Right cardiac atrium (tissue), 5 donors: Measurements from ENCODE around the gene BRI3BP. TPM values are rescaled to one million over a fixed set of nuclear protein-coding genes. Genes with fewer than 3 reads are reported as not detected.
"Not testable (repeated sequence)": the region's sequence is repeated elsewhere in the genome, so short reads cannot be mapped to it uniquely, and the experiment has no call there.

Experiments
- ATAC-seq, 2 donors: fragments of 200-7000 bp; cut with Tn5 transposase; one replicate each; pipeline versions ENCODE4 v1.8.0 to v1.9.1; 2020; ENCODE audit warnings: moderate library complexity in 2 of 2, mild to moderate bottlenecking in 1 of 2
- DNase-seq, 3 donors: peaks; one replicate each; pipeline ENCODE4 v3.0.0-alpha.2; 2020
- H3K27ac ChIP-seq: one replicate; pipeline ENCODE4 v1.5.1; 2013; ENCODE audit warnings: mild to moderate bottlenecking, low read length, control low read depth, moderate library complexity
- H3K27me3 ChIP-seq: one replicate; pipeline ENCODE4 v1.6.1; 2013; ENCODE audit not compliant: control insufficient read depth, insufficient read depth
- H3K4me1 ChIP-seq: one replicate; pipeline ENCODE4 v1.6.1; 2013; ENCODE audit warnings: low read length; ENCODE audit not compliant: control insufficient read depth, insufficient read depth
- H3K4me3 ChIP-seq: one replicate; pipeline ENCODE4 v1.5.1; 2013; ENCODE audit warnings: low read length, control low read depth
- H3K9me3 ChIP-seq: one replicate; pipeline ENCODE4 v1.6.1; 2013; ENCODE audit warnings: low read length; ENCODE audit not compliant: control insufficient read depth
- WGBS: extraction: QIAGEN DNeasy Blood & Tissue Kit; methylation state at CpG from one replicate; pipeline ENCODE4 v1.1.7; 2013; 5-methylcytosine and 5-hydroxymethylcytosine counted together
- intact Hi-C, 4 donors: fragments of 100-400 bp; cut with DNase I; formaldehyde crosslinking; loops; one replicate each; pipeline versions ENCODE4 v1.11.0 to v1.14.0; 2022 to 2023
- polyA plus RNA-seq: library from polyadenylated mRNA; stranded (reverse); fragments of 200-250 nt; gene quantifications from one replicate; pipeline ENCODE4 v1.2.3, GENCODE V29; 2013
- total RNA-seq, 4 donors: library from RNA; stranded (reverse); fragmentation: NEBNext Ultra II Directional; extraction: Animal tissue kit (Norgen Biotek cat#: 25700); gene quantifications; one replicate each; pipeline ENCODE4 v1.2.1, GENCODE V29; 2021
- donor health status: healthy with polysubstance abuse.
- donor health status: DM: no; HTN: yes; CAD: no.
- donor health status: DM: no; HTN: no; CAD: no.
- donor health status: DM: no; HTN: yes; CAD: no; lungs with severe emphysema.
- donor health status: DM: yes; HTN: yes; CAD: no.

BRI3BP gene
- total and polyA plus RNA-seq, 5 donors, result 1.4 to 6.1 (median 3.9) TPM

DNA sequence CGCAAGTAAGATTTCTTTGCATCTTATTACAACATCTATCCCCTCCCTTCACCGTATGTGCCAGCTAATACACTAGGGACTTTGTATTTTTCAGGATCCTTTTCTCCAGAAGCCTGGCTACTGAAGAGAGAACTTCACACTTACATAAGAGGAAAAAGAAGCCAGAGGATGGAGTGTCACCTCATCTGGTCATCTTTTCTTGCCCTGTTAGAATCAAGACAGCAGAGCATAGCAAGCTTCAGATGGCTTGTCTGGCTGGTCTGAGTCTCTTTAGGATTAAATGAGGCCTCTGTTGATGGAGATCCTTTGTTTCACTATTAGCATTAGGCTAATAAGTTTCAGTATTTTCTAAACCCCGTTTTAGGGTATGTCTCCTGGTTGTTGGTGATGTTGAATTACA is 57.4 kb downstream of the BRI3BP start:
- H3K4me3 ChIP-seq, result no peak overlapping the region
- H3K27ac ChIP-seq, result no peak overlapping the region
- DNase-seq (no peak), ATAC-seq (no peak)
- no peaks in the 10 kb centered on the region for H3K27me3 ChIP-seq
- intact Hi-C loops, result no loop called here
- WGBS, result 74% methylated on average over 3 of the region's 3 CpGs
- H3K9me3 ChIP-seq, result no peaks in the 10 kb centered on the region
- H3K4me1 ChIP-seq, result no peaks in the 10 kb centered on the region

GRCh38 chr12:125053821-125054220 is 60.4 kb downstream of the BRI3BP start:
- Histone ChIP-seq H3K27me3 (no peaks in the 10 kb centered on the region), H3K27ac (no peak overlapping the region), H3K4me1 (no peaks in the 10 kb centered on the region), H3K9me3 (no peaks in the 10 kb centered on the region), H3K4me3 (no peak overlapping the region)
- 56% methylated on average over 8 of the region's 8 CpGs for WGBS
- DNase-seq, result no peak
- intact Hi-C loops, result no loop called here
- no peak for ATAC-seq

DNA sequence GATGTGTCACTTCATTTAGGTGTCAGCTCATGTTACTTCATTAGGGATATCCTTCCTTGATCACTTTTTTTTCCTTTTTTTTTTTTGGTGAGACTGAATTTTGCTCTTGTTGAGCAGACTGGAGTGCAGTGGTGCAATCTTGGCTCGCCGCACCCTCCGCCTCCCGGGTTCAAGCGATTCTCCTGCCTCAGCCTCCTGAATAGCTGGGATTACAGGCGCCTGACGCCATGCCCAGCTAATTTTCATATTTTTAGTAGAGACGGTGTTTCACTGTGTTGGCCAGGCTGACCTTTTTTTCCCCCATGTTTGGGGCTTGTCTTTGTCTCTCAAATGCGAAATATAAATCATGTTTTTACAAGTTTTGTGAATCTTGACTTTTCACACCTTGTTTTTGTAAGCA is 62.1 kb downstream of the BRI3BP start:
- ATAC-seq (no peak), DNase-seq (no peak)
- no peaks in the 10 kb centered on the region for H3K4me1 ChIP-seq
- no peak overlapping the region for H3K27ac ChIP-seq
- no peak overlapping the region for H3K4me3 ChIP-seq
- WGBS, result 85% methylated on average over 9 of the region's 9 CpGs
- no peaks in the 10 kb centered on the region for H3K9me3 ChIP-seq
- intact Hi-C loops, result no loop called here
- H3K27me3 ChIP-seq, result no peaks in the 10 kb centered on the region

GRCh38 chr12:125056306-125056705 is 62.9 kb downstream of the BRI3BP start:
- 87% methylated on average over 14 of the region's 14 CpGs for whole genome bisulfite sequencing
- ATAC-seq (no peak), DNase-seq (no peak)
- Histone ChIP-seq H3K4me3 (no peak overlapping the region), H3K27me3 (no peaks in the 10 kb centered on the region), H3K4me1 (no peaks in the 10 kb centered on the region), H3K27ac (no peak overlapping the region), H3K9me3 (no peaks in the 10 kb centered on the region)
- intact Hi-C loops, result no loop called here

DNA sequence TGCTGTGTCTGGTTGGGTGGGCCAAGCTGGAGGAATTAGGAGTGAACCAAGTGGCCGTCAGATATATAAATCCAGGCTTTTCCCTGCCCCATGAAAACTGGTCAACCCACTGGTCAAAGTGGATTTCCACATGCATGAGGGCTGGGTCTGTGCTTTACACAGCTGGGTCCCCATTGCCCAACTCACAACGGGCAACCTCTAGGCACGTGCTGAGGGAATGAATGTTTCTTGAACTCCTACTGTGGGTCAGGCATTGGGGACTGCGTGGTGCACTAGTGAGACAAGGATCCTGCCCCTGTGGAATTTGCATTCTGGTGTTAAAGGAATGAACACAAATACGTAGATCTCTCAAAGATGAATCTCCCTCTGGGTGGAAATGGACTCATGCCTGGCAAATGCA is 64.3 kb downstream of the BRI3BP start:
- Histone ChIP-seq H3K27me3 (no peaks in the 10 kb centered on the region), H3K27ac (no peak overlapping the region), H3K9me3 (no peaks in the 10 kb centered on the region), H3K4me3 (no peak overlapping the region), H3K4me1 (no peaks in the 10 kb centered on the region)
- ATAC-seq, result no peak
- intact Hi-C loops, result no loop called here
- no peak for DNase-seq
- 78% methylated on average over 5 of the region's 5 CpGs for WGBS

- Histone ChIP-seq H3K9me3 (no peaks in the 10 kb centered on the region), H3K27me3 (no peaks in the 10 kb centered on the region), H3K4me1 (no peaks in the 10 kb centered on the region), H3K27ac (no peak overlapping the region), H3K4me3 (no peak overlapping the region)
- WGBS, result 91% methylated on average over 3 of the region's 3 CpGs
- ATAC-seq, result no peak
- DNase-seq, result no peak
- intact Hi-C loops, result loop anchor here in 1 of 4 donors (10.0 kb wide), 1 partner anchor 66 kb away; the partner anchor contains the start of gene BRI3BP
Measured at GRCh38 chr12:125061229-125061628, 67.8 kb downstream of the BRI3BP start.

DNA sequence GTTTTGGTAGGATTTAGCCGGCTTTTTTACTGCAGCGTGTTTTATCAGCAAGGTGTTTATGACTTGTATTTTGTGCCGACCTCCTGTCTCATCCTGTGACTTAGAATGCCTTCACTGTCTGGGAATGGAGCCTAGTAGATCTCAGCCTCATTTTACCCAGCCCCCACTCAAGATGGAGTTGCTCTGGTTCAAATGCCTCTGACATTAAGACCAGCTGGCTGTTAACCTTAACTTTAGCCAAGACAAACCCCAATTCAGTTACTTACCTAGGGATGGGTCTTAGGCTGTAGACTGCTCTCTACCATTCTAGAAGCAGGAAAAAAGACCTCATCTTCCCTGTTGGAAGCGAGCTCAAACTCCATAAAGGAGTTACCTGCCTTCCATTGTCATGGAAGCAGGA is 70.1 kb downstream of the BRI3BP start:
- H3K27me3 ChIP-seq, DNase-seq, H3K27ac ChIP-seq, H3K4me1 ChIP-seq, H3K4me3 ChIP-seq, H3K9me3 ChIP-seq, ATAC-seq: not testable (repeated sequence)
- 84% methylated on average over 4 of the region's 4 CpGs for WGBS
- intact Hi-C loops, result loop anchor here in 1 of 4 donors (10.0 kb wide), 1 partner anchor 69 kb away; the partner anchor contains the start of gene BRI3BP

GRCh38 chr12:125064492-125064891 is 71.0 kb downstream of the BRI3BP start:
- intact Hi-C loops, result loop anchor here in 1 of 4 donors (10.0 kb wide), 1 partner anchor 70 kb away; the partner anchor contains the start of gene BRI3BP
- DNase-seq (no peak), ATAC-seq (no peak)
- no peaks in the 10 kb centered on the region for H3K9me3 ChIP-seq
- H3K27ac ChIP-seq, result no peak overlapping the region
- H3K27me3 ChIP-seq, result no peaks in the 10 kb centered on the region
- 47% methylated on average over 5 of the region's 5 CpGs for WGBS
- no peak overlapping the region for H3K4me3 ChIP-seq
- H3K4me1 ChIP-seq, result no peaks in the 10 kb centered on the region

- peak within 1 kb of the TSS; percentile 26 for H3K27ac ChIP-seq
- no peaks in the 10 kb centered on the region for H3K27me3 ChIP-seq
- peak within 1 kb of the TSS; percentile 73 for H3K4me3 ChIP-seq
- peaks cover 4% of the 10 kb centered on the region for H3K4me1 ChIP-seq
- intact Hi-C loops, result loop anchor here in 1 of 4 donors (10.0 kb wide), 1 partner anchor 70 kb away; the partner anchor contains the start of gene BRI3BP
- DNase-seq, result peak; percentile 79 to 92 (median 90)
- under 1% methylated on average over 80 of the region's 80 CpGs for WGBS
- peak; percentile 97 for ATAC-seq
- H3K9me3 ChIP-seq, result no peaks in the 10 kb centered on the region
Measured at GRCh38 chr12:125065021-125065918, 71.8 kb downstream of the BRI3BP start, which contains the start of gene AACS. Gene AACS (plus strand): TSS chr12:125065435. CDS start chr12:125065585, 150 bp downstream.

DNA sequence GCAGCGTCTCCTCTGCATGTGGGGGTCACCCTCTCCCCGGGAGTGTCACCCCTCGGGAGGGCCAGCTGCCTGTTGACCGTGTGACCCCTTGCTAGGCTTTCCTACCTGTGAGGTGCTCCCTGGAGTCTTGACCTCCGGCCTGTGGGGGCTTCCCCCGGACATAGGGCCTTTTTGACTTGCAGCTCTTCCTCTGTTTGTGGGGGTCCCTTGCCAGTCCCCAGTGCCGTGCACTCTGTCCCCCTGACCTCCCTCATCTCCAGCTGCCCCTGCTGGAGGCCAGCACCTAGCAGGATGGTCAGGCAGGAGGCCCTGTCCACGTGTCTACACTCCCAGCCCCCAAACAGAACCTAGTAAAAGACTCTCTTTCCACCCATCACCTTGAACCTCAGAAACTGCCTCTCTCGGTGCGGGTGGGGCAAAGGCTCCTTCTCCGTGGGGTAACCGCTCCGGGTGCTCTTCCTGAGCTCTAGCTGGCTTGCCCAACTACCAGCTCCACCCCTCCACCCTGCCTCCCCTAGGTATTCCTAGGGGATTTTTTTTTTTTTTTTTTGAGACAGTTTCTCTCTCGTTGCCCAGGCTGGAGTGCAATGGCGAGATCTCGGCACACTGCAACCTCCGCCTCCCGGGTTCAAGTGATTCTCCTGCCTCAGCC is 72.6 kb downstream of the BRI3BP start:
- ATAC-seq (peak; percentile 7 to 19), DNase-seq (no peak)
- Histone ChIP-seq H3K4me3 (peak overlapping the region; percentile 73), H3K9me3 (no peaks in the 10 kb centered on the region), H3K27ac (no peak overlapping the region), H3K4me1 (peaks cover 4% of the 10 kb centered on the region), H3K27me3 (no peaks in the 10 kb centered on the region)
- intact Hi-C loops, result loop anchor here in 1 of 4 donors (10.0 kb wide), 1 partner anchor 71 kb away; the partner anchor contains the start of gene BRI3BP
- 53% methylated on average over 18 of the region's 18 CpGs for WGBS

- intact Hi-C loops, result loop anchor here in 1 of 4 donors (10.0 kb wide), 1 partner anchor 74 kb away; the partner anchor contains the start of gene BRI3BP
- DNase-seq (no peak), ATAC-seq (no peak)
- Histone ChIP-seq H3K27me3 (no peaks in the 10 kb centered on the region), H3K4me1 (peaks cover 4% of the 10 kb centered on the region), H3K9me3 (no peaks in the 10 kb centered on the region), H3K4me3 (no peak overlapping the region), H3K27ac (no peak overlapping the region)
- 72% methylated on average over 6 of the region's 6 CpGs for WGBS
Measured at GRCh38 chr12:125068391-125068790, 74.9 kb downstream of the BRI3BP start.
